GM18505 (cell line): ENCODE data around the gene CAST.
"Not testable (repeated sequence)": the region's sequence is repeated elsewhere in the genome, so short reads cannot be mapped to it uniquely, and the experiment has no call there.

Source experiments
- ATAC-seq: cut with Tn5 transposase; IDR thresholded peaks from one replicate; pipeline ENCODE4 v1.9.1; 2021; ENCODE audit not compliant: unreplicated experiment
- POLR2A ChIP-seq: IDR thresholded peaks from 4 replicates; pipeline ENCODE4 v1.6.1; 2011; ENCODE audit warnings: borderline replicate concordance; ENCODE audit not compliant: insufficient read depth, insufficient read length; ENCODE audit errors: extremely low read depth

The CAST gene

GRCh38 chr5:96785326-96786109 lies 123.3 kb downstream of the CAST start:
- no peak for ATAC-seq
- TF ChIP-seq POLR2A: no peak

GRCh38 chr5:96788112-96788749 lies 126.1 kb downstream of the CAST start:
- no peak for ATAC-seq
- TF ChIP-seq POLR2A: no peak

- TF ChIP-seq POLR2A: no peak
- no peak for ATAC-seq
Observed at GRCh38 chr5:96789794-96790330, 127.7 kb downstream of the CAST start.

GRCh38 chr5:96790961-96791504 lies 128.9 kb downstream of the CAST start:
- TF ChIP-seq POLR2A: no peak
- ATAC-seq: no peak

GRCh38 chr5:96794757-96795156 lies 132.6 kb downstream of the CAST start:
- TF ChIP-seq POLR2A: no peak
- no peak for ATAC-seq

DNA sequence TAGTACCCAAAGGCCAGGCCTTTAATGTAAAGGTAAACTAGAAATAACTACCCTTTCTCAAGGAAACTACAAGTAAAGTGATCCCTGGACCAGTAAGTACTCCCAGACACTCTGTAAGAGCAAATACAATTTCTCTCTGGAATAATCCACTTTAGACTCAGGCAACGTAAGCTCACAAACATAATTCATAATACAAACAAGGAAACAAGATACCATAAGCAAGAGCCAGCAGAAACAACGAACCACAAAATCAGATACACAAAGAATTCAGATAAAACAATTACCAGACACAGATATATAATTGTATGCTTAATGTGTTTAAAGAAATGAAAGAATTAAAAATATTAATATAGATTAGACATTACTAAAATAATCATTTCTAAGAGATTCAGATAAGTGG lies 133.4 kb downstream of the CAST start:
- no peak for TF ChIP-seq POLR2A
- ATAC-seq: no peak

DNA sequence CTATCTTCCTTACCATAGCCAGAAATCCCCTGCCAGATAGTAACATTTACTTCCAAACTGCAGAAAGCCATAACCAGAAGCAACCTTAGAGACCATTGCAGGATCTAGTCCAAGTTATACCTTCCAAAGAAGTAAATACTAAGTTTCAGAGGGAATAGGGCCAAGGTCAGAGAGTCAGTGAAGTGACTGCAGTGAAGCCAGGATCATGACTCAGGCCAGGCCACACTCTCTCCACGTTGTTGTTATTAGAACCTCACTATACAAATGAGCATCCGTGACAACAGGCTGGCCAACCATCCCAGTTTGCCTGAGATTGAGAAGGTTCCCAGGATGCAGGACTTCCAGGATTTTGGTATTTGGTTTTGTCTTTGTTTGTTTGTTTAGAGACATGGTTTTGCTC lies 134.3 kb downstream of the CAST start:
- TF ChIP-seq POLR2A: no peak
- ATAC-seq: no peak

DNA sequence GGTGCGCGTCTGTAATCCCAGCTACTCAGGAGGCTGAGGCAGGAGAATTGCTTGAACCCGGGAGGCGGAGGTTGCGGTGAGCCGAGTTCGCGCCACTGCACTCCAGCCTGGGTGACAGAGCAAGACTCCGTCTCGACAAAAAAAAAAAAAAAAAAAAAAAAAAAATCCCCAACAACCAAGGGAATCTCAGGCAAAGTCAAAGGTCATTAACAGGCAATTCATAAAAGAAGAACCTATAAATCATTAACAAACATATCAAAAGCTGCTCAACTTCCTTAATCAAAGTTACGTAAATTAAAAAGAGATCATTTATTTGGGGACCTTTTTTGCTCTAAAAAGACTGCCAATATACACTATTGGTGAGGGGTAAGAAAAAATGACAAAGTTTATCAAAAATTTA lies 139.5 kb downstream of the CAST start:
- not testable (repeated sequence) for ATAC-seq

GRCh38 chr5:96807075-96807654 lies 145.0 kb downstream of the CAST start:
- no peak for TF ChIP-seq POLR2A
- ATAC-seq: peak; percentile 39

DNA sequence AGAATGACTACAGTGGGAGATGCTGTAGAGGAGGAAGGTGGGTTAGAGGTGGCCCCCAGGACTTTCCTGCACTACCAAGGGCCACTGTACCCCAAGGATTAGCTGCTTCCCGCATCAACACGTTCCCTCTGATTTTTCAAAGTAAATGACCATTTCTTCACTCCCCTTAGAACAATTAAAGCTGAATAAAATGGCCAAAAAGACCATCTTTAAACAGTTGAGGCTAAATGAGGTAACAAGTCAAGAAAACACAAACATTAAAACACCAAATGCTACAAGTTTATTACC lies 146.3 kb downstream of the CAST start:
- no peak for ATAC-seq
- TF ChIP-seq POLR2A: peak; percentile 75

- ATAC-seq: no peak
- no peak for TF ChIP-seq POLR2A
Observed at GRCh38 chr5:96808868-96809558, 146.8 kb downstream of the CAST start.

DNA sequence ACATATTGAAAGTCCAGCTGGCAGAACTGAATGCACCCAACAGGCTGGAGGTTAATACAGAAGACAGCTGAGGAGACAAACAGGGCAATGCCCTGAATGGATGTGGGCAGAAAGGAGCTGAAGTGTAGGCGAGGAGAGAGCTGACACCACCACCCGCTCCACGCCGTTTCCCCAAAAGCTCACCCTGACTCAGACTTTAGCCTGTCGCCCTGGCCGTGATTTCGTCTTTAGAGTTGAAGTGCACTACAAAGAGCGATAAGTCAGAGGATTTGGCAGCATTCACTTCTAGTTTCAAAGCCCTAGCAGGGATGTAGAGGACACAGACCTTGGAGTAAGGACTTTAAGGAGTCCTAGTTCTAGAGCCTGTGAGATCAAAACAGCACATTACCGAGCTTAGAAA lies 147.7 kb downstream of the CAST start:
- TF ChIP-seq POLR2A: no peak
- no peak for ATAC-seq

DNA sequence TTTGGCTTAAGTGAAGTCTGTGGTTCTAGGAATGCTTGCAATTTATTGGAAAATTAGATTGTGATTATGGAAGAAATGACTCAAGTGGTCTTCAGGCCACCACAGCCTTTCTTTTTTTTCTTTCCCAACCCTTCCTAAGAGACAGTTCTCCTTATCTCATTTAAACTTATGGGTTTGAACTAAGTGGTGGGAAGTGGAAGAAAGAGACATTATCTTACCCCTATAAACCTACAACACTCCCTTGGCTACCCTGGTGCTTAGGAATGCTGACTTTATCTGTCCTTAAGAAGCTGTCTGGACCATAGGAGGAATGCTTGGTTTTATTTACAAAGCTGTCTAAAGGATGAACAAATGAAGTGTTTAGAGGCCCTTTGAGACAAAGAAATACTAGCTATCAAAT lies 150.7 kb downstream of the CAST start:
- ATAC-seq: no peak
- no peak for TF ChIP-seq POLR2A
